T-cell (primary cell): Measurements from ENCODE around the gene FBF1. TPM values are rescaled to one million over a fixed set of nuclear protein-coding genes. Genes with fewer than 3 reads are reported as not detected.

Experiments used
- ATAC-seq, 4 experiments: fragments of 200-7000 bp in 3 of 4; fragments of 150-1000 bp in 1 of 4; cut with Tn5 transposase; replicated peaks in 1 of 4; 1 replicate in 3 of 4; 2 replicates in 1 of 4; pipeline ENCODE4 v1.10.0; 2021; ENCODE audit warnings: moderate library complexity in 3 of 4, mild to moderate bottlenecking in 2 of 4, moderate number of reproducible peaks in 1 of 4
- CTCF ChIA-PET, 2 donors: fragments of 300-600 bp; sonication (Branson Sonifier 250); formaldehyde crosslinking; loops; one replicate each; lab custom pipeline; 2022; ENCODE audit warnings: antibody characterized with exemption in 2 of 2; lab: Charles Lee
- POLR2A ChIA-PET, 2 donors: fragments of 300-600 bp; sonication (Branson Sonifier 250); formaldehyde crosslinking; loops; one replicate each; lab custom pipeline; 2022; ENCODE audit warnings: antibody characterized with exemption in 2 of 2; lab: Charles Lee
- DNase-seq, 35 experiments: peaks; one replicate each; pipeline versions ENCODE4 v3.0.0 to v3.0.0-alpha.2; 2013 to 2023
- H3K27ac ChIP-seq: one replicate; pipeline ENCODE4 v1.5.1; 2013; ENCODE audit warnings: low read length
- H3K27me3 ChIP-seq, 2 experiments: replicated peaks in 1 of 2; 1 replicate in 1 of 2; 2 replicates in 1 of 2; pipeline versions ENCODE4 v1.6.1 to v1.7.0; 2013; ENCODE audit warnings: low read length in 1 of 2, mixed read lengths in 1 of 2; ENCODE audit not compliant: control insufficient read depth in 2 of 2, insufficient read depth in 2 of 2; ENCODE audit errors: extremely low read depth in 1 of 2
- H3K36me3 ChIP-seq, 2 donors: 1 replicate in 1 of 2; 2 replicates in 1 of 2; pipeline versions ENCODE4 v1.6.1 to v1.7.0; 2013; ENCODE audit warnings: low read length in 1 of 2; ENCODE audit not compliant: control insufficient read depth in 2 of 2, insufficient read depth in 1 of 2; ENCODE audit errors: extremely low read depth in 1 of 2
- H3K4me1 ChIP-seq, 2 experiments: 1 replicate in 1 of 2; 2 replicates in 1 of 2; pipeline versions ENCODE4 v1.6.1 to v1.7.0; 2013; ENCODE audit warnings: low read length in 2 of 2, mixed read lengths in 1 of 2; ENCODE audit not compliant: insufficient read depth in 2 of 2, control insufficient read depth in 1 of 2; ENCODE audit errors: extremely low read depth in 1 of 2
- H3K4me3 ChIP-seq, 2 donors: 1 replicate in 1 of 2; 2 replicates in 1 of 2; pipeline versions ENCODE4 v1.5.1 to v1.7.0; 2013; ENCODE audit warnings: mild to moderate bottlenecking in 2 of 2, low read length in 1 of 2, moderate library complexity in 1 of 2; ENCODE audit not compliant: control insufficient read depth in 1 of 2; ENCODE audit errors: extremely low read depth in 1 of 2
- H3K9me3 ChIP-seq: 2 replicates; pipeline ENCODE4 v1.7.0; 2013
- H3K27ac Mint-ChIP-seq, 2 donors: one replicate each; pipeline ENCODE4 v1.8.0; 2020 to 2021; ENCODE audit warnings: mild to moderate bottlenecking in 2 of 2, mixed read lengths in 2 of 2
- H3K27me3 Mint-ChIP-seq, 2 donors: one replicate each; pipeline ENCODE4 v1.8.0; 2021 to 2022; ENCODE audit warnings: mixed read lengths in 2 of 2
- H3K36me3 Mint-ChIP-seq: one replicate; pipeline ENCODE4 v1.8.0; 2021; ENCODE audit warnings: mixed read lengths
- H3K4me1 Mint-ChIP-seq, 3 donors: one replicate each; pipeline ENCODE4 v1.8.0; 2020 to 2022; ENCODE audit warnings: mixed read lengths in 3 of 3, mild to moderate bottlenecking in 1 of 3
- H3K4me3 Mint-ChIP-seq, 3 donors: one replicate each; pipeline ENCODE4 v1.8.0; 2020 to 2022; ENCODE audit warnings: mild to moderate bottlenecking in 3 of 3, mixed read lengths in 3 of 3, moderate library complexity in 3 of 3
- H3K9me3 Mint-ChIP-seq, 3 donors: one replicate each; pipeline ENCODE4 v1.8.0; 2020 to 2022; ENCODE audit warnings: mixed read lengths in 3 of 3
- WGBS: methylation state at CpG from one replicate; pipeline ENCODE4 v1.1.5; 2013; ENCODE audit warnings: missing lambda C conversion rate; ENCODE audit not compliant: insufficient coverage; 5-methylcytosine and 5-hydroxymethylcytosine counted together
- total RNA-seq, 35 experiments: library from RNA in 6 of 35; stranded (reverse) in 6 of 35; fragments of 120-200 nt in 1 of 35; gene quantifications; one replicate each; pipeline versions ENCODE4 v1.2.1 to v1.2.4 and lab custom pipeline; 2013 to 2026

The FBF1 gene
- total RNA-seq, 5 donors from 2014 or later (not counting 1 experiment from before 2014, with no cell fraction given), result 25.7 to 45.3 (median 41.5) TPM

DNA sequence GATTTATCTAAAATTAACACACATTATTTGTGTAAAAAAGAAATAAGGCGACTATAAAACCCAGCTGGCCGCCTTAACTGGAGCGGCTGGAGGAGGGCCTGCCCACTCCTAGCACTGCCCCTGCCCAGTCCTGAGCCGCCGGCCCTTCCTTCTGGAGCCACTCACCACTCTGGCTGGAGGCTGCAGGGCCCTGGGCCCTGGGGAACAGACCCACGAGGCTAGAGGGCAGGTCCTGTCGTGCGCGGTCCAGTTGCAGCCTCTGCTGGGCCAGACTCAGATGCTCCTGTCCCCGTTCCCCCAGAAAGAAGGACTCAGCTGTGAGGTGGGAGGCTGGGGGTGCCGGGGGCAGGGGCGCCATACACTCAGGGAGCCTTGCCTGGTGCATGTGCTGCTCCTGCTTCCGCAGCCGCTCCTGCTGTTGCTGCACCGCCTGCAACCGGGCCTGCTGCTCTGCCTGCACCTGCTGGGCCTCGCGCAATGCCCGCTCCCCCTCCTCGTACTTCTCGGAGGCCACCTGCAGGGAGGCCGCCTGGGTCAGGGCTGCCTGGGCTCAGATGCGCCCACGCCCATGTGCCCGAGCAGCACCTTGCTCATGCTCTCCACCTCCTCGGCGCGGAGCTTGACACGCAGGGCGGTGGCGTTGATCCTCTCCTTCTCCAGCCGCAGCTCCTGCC, 27.2 kb downstream of the FBF1 start:
- no peaks in the 10 kb centered on the region for H3K27me3 ChIP-seq
- H3K27ac ChIP-seq, result no peak overlapping the region
- no peak overlapping the region for H3K4me3 ChIP-seq
- H3K27ac Mint-ChIP-seq, result no peak overlapping the region
- ATAC-seq, result no peak
- no peaks in the 10 kb centered on the region for H3K27me3 Mint-ChIP-seq
- H3K36me3 Mint-ChIP-seq, result peaks cover 8% of the 10 kb centered on the region
- H3K9me3 ChIP-seq, result no peaks in the 10 kb centered on the region
- no peak for DNase-seq
- H3K4me3 Mint-ChIP-seq, result no peak overlapping the region
- 97% methylated on average over 31 of the region's 32 CpGs for WGBS
- peaks cover 0 to 7% of the 10 kb centered on the region in 2 experiments for H3K4me1 ChIP-seq
- no peaks in the 10 kb centered on the region for H3K9me3 Mint-ChIP-seq
- ChIA-PET CTCF (no interaction called here), POLR2A (no interaction called here)
- peaks cover 0 to 6% (median 5%) of the 10 kb centered on the region in 3 donors for H3K4me1 Mint-ChIP-seq
- H3K36me3 ChIP-seq, result peaks cover 2 to 6% of the 10 kb centered on the region in 2 donors

DNA sequence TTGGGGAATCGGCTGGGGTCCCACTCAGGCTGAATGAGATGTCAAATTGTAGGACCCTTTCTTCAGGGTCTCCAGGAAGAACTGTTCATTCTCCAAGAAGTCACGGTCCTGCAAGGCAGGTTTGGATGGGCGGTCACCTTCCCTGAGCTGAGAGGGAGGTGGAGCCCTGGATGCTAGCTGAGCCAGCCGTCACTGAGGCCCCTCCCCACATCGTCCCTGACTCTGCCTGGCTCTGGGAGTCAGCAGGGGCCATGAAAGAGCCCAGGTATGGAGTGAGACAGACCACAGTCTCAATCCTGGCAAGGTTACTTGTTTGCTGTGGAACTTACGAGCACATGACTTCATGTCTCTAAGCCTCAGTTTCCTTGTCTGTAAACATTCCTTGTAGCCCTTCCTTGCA, 30.1 kb downstream of the FBF1 start:
- no peak overlapping the region for H3K27ac Mint-ChIP-seq
- H3K27me3 Mint-ChIP-seq, result no peaks in the 10 kb centered on the region
- POLR2A ChIA-PET, result no interaction called here
- no peak overlapping the region for H3K4me3 Mint-ChIP-seq
- no peak for ATAC-seq
- peaks cover 2 to 6% of the 10 kb centered on the region in 2 donors for H3K36me3 ChIP-seq
- H3K9me3 ChIP-seq, result no peaks in the 10 kb centered on the region
- H3K4me3 ChIP-seq, result no peak overlapping the region
- CTCF ChIA-PET, result interaction anchor here (0.6 to 1.6 kb wide), 3 partner anchors 94 to 192 kb away, joined by 3 to 4 read pairs (median 3); no protein-coding TSS in a partner anchor
- WGBS, result 95% methylated on average over 5 of the region's 6 CpGs
- H3K4me1 Mint-ChIP-seq, result peaks cover 0 to 10% (median 7%) of the 10 kb centered on the region in 3 donors
- no peak for DNase-seq
- H3K27me3 ChIP-seq, result no peaks in the 10 kb centered on the region
- no peaks in the 10 kb centered on the region for H3K9me3 Mint-ChIP-seq
- H3K27ac ChIP-seq, result no peak overlapping the region
- H3K4me1 ChIP-seq, result peaks cover 0 to 4% of the 10 kb centered on the region in 2 experiments
- peaks cover 4% of the 10 kb centered on the region for H3K36me3 Mint-ChIP-seq

DNA sequence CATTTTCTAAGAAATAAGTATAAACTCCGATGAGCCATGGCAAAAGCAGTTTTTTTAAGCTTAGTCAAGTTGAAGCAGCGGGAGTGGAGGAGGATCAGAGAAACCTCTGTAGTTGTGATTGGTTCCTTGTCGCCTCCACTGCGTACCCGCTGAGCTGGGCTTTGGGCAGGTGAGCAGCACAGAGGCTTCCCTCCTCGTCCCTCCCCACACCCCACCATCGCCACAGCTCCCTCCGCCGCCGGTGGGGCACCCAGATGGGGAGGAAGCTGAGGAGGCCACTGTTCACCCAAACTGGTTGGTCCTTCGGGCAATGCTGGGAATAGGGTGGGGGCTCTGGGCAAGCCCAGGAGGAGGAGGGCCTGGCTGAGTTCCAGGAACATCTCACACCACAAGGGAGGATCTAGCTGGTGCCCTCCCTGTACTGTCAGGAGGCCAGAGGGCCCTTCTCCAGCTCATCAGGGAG, 31.0 kb downstream of the FBF1 start:
- ChIA-PET POLR2A (no interaction called here), CTCF (interaction anchor here (0.6 to 1.6 kb wide), 6 partner anchors 27 to 492 kb away, joined by 3 to 5 read pairs (median 3); no protein-coding TSS in a partner anchor)
- H3K36me3 Mint-ChIP-seq, result peaks cover 4% of the 10 kb centered on the region
- ATAC-seq, result no peak
- WGBS, result 60% methylated on average over 2 of the region's 11 CpGs
- no peaks in the 10 kb centered on the region for H3K9me3 ChIP-seq
- H3K4me1 Mint-ChIP-seq, result peaks cover 0 to 13% (median 10%) of the 10 kb centered on the region in 3 donors
- H3K27ac ChIP-seq, result no peak overlapping the region
- no peaks in the 10 kb centered on the region for H3K27me3 ChIP-seq
- H3K9me3 Mint-ChIP-seq, result no peaks in the 10 kb centered on the region
- H3K36me3 ChIP-seq, result peaks cover 2 to 6% of the 10 kb centered on the region in 2 donors
- H3K27ac Mint-ChIP-seq, result peak overlapping the region in 1 of 2 donors; percentile 39
- H3K27me3 Mint-ChIP-seq, result no peaks in the 10 kb centered on the region
- no peak for DNase-seq
- peaks cover 0 to 11% of the 10 kb centered on the region in 2 experiments for H3K4me1 ChIP-seq
- peak overlapping the region in 1 of 3 donors; percentile 6 for H3K4me3 Mint-ChIP-seq
- no peak overlapping the region for H3K4me3 ChIP-seq

DNA sequence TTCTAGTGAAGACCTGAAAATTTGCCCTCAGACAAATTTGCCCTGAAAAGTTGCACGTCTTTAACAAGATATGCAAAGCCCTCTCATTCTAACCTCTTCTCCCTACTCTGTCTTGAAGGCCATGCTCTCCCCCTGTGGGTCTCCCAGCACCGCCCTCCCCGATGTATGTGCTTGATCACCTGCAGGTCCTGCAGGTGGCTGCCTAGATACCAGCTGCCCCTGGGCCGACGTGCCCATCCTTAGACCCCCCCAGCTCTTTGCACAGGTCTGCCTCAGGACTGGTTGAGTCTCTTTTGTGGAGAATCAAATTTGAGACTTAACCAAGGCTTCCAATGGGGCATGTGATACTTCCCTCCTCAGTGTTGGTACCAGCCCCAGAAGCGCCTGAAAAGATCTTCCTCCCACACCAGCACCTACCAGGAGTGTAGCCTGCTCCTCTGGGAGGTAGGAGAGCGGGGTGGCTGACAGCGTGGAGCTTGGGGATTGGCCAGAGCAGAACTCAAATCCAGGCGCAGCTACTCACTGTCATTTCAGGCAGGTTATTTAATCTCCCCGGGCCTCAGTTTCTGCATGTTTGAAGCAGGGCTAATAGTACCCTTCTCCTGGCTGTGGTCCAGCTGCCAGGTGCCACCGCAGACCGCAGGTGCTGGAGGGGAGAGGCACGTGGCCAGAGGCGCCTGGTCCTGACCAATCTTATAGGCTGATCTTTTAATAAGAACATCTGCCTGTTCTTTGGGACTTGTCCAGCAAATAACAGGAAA, 31.6 kb downstream of the FBF1 start:
- H3K27me3 Mint-ChIP-seq, result no peaks in the 10 kb centered on the region
- ChIA-PET CTCF (interaction anchor here (0.6 to 1.6 kb wide), 5 partner anchors 27 to 493 kb away, joined by 3 to 5 read pairs (median 3); no protein-coding TSS in a partner anchor), POLR2A (no interaction called here)
- no peak overlapping the region for H3K4me3 Mint-ChIP-seq
- no peak overlapping the region for H3K27ac ChIP-seq
- no peak for ATAC-seq
- H3K4me1 Mint-ChIP-seq, result peaks cover under 1 to 15% (median 10%) of the 10 kb centered on the region in 3 donors
- no peaks in the 10 kb centered on the region for H3K9me3 ChIP-seq
- H3K9me3 Mint-ChIP-seq, result no peaks in the 10 kb centered on the region
- H3K36me3 ChIP-seq, result peaks cover 2 to 6% of the 10 kb centered on the region in 2 donors
- H3K4me1 ChIP-seq, result peaks cover 0 to 14% of the 10 kb centered on the region in 2 experiments
- 96% methylated on average over 9 of the region's 14 CpGs for WGBS
- H3K36me3 Mint-ChIP-seq, result peaks cover 3% of the 10 kb centered on the region
- H3K27ac Mint-ChIP-seq, result no peak overlapping the region
- DNase-seq, result no peak
- no peak overlapping the region for H3K4me3 ChIP-seq
- no peaks in the 10 kb centered on the region for H3K27me3 ChIP-seq

DNA sequence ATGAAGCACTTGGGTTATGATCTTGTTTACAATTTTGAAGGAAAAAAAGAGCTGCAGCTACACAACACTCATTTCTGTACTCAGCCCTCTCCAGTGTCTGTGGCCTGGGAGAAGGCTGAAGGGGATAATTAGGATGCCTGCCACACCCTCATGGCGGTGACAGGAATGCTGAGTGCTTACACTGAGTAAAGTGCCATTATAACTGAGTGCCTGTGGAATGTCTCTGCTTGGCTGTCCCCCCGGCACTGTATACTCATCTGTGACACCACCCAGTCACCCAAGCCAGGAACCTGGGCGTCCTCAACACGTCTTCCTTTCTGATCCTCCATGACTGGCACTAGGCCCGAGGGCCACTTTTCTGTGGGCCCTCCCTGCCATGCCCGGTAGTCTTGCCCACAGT, 32.6 kb downstream of the FBF1 start:
- CTCF ChIA-PET, result interaction anchor here in 1 of 2 donors (1.6 kb wide), 1 partner anchor 26 kb away, joined by 3 read pairs; no protein-coding TSS in a partner anchor

More for the DNA sequence above, 32.6 kb downstream of the FBF1 start:
- H3K27ac Mint-ChIP-seq, result no peak overlapping the region
- POLR2A ChIA-PET, result no interaction called here
- Histone ChIP-seq H3K27ac (no peak overlapping the region), H3K9me3 (no peaks in the 10 kb centered on the region), H3K27me3 (no peaks in the 10 kb centered on the region), H3K36me3 (peaks cover 2 to 7% of the 10 kb centered on the region in 2 donors), H3K4me1 (peaks cover 0 to 22% of the 10 kb centered on the region in 2 experiments), H3K4me3 (no peak overlapping the region)
- H3K36me3 Mint-ChIP-seq, result no peaks in the 10 kb centered on the region
- no peak for ATAC-seq
- H3K4me3 Mint-ChIP-seq, result no peak overlapping the region
- H3K9me3 Mint-ChIP-seq, result no peaks in the 10 kb centered on the region
- no peak for DNase-seq
- no peaks in the 10 kb centered on the region for H3K27me3 Mint-ChIP-seq
- peaks cover 6 to 20% (median 16%) of the 10 kb centered on the region in 3 donors for H3K4me1 Mint-ChIP-seq
- 89% methylated on average over 6 of the region's 6 CpGs for WGBS
